Activated CD4-positive, alpha-beta memory T cell treated with anti-CD3 and anti-CD28 coated beads, Interleukin-2, amount 10 ng/mL, durations not matched to agents 7 days and 5 days (primary cell): ENCODE measurements around the gene KCTD21. TPM values are rescaled to one million over a fixed set of nuclear protein-coding genes. Genes with fewer than 3 reads are reported as not detected.

Experiments
- CTCF ChIA-PET: fragments of 350-600 bp; sonication (Branson Sonifier 250); formaldehyde crosslinking; loops from one replicate; lab custom pipeline; 2021; ENCODE audit warnings: antibody characterized with exemption, inconsistent platforms; lab: Charles Lee
- POLR2A ChIA-PET: fragments of 350-600 bp; sonication (Branson Sonifier 250); formaldehyde crosslinking; loops from one replicate; lab custom pipeline; 2021; ENCODE audit warnings: antibody characterized with exemption; lab: Charles Lee
- DNase-seq: peaks from one replicate; pipeline ENCODE4 v3.0.0-alpha.2; 2020
- H3K27ac Mint-ChIP-seq: one replicate; pipeline ENCODE4 v1.8.0; 2021; ENCODE audit warnings: mild to moderate bottlenecking, mixed read lengths
- H3K27me3 Mint-ChIP-seq: one replicate; pipeline ENCODE4 v1.8.0; 2021; ENCODE audit warnings: mixed read lengths
- H3K36me3 Mint-ChIP-seq: one replicate; pipeline ENCODE4 v1.8.0; 2021; ENCODE audit warnings: low read depth, mixed read lengths
- H3K4me1 Mint-ChIP-seq: one replicate; pipeline ENCODE4 v1.8.0; 2021; ENCODE audit warnings: mixed read lengths
- H3K4me3 Mint-ChIP-seq: one replicate; pipeline ENCODE4 v1.8.0; 2021; ENCODE audit warnings: mild to moderate bottlenecking, mixed read lengths
- H3K9me3 Mint-ChIP-seq: one replicate; pipeline ENCODE4 v1.8.0; 2021; ENCODE audit warnings: mixed read lengths
- total RNA-seq, 2 experiments: library from RNA; stranded (reverse); gene quantifications; one replicate each; pipeline ENCODE4 v1.2.3, GENCODE V29; 2021

KCTD21 gene
- total RNA-seq, 2 experiments from 2014 or later, result 7.5 to 9.3 TPM

DNA sequence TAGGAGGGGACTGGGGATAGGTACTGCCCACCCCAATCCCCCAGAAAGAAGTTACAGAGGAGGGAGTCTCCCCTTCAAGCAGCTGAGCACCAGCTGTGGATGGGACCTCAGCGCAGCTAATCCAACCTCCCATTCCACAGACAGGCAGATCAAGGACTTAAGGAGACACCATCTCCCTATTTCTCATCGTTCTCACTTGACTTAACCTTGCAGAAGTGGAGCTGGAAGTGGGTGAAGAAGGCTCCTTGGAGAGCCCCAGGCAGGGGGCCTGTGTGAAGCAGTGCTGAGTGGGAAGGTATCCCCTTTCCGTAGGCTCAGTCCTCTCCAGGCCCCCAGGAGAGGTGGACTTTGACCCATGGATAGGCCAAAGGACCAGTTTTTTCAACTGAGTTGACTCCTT, 27.6 kb upstream of the KCTD21 start:
- H3K27ac Mint-ChIP-seq, result no peak overlapping the region
- no peaks in the 10 kb centered on the region for H3K27me3 Mint-ChIP-seq
- POLR2A ChIA-PET, result interaction anchor here (1.1 to 1.3 kb wide), 2 partner anchors 9 to 214 kb away, joined by 3 to 4 read pairs; no protein-coding TSS in a partner anchor

DNA sequence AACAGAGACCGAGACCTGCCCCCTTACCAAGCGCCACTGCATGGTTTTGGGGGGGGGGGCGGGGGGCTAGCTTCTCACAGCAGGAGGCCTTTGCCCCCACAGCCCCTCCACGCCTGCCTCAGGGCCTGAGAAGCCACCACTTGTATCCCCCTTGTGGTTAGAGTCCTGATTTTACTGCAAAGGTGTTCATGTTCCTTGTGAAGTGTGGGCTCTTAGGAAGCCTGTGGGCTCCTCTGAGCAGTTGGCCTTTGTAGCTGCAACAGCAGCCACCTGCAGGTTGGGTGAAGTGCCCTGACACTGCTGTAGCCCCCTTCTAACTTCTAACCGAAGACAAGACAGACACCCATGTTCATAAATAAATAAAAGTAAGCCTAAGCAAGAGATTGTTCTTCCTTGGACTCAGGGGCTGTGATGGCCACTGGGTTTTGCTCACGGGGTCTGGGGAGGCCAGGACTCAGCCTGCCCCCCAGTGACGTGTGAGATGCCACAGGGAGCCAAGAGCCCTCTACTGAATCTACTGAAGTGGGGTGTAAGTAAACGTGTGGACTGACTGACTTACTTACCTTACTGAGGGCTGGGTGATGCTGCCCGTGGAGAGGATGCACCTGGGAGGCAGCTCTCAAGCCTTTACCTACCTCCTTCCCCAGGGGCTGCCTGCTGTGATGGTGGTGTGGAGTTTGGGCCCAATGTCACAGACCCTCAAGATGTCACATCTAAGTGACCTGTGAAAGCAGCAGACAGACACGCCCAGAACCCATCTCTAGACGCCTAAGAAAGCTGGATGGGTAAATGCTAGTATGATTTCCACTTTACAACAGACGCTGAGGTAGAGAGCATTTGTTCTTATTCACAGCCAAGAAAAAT, 26.1 kb upstream of the KCTD21 start:
- CTCF ChIA-PET, result no interaction called here
- POLR2A ChIA-PET, result interaction anchor here (0.6 kb wide), 1 partner anchor 8 kb away, joined by 3 read pairs; no protein-coding TSS in a partner anchor
- H3K27ac Mint-ChIP-seq, result no peak overlapping the region
- DNase-seq, result no peak
- H3K27me3 Mint-ChIP-seq, result no peaks in the 10 kb centered on the region
- no peaks in the 10 kb centered on the region for H3K9me3 Mint-ChIP-seq
- H3K4me3 Mint-ChIP-seq, result no peak overlapping the region
- peaks cover 13% of the 10 kb centered on the region for H3K4me1 Mint-ChIP-seq
- peaks cover 61% of the 10 kb centered on the region for H3K36me3 Mint-ChIP-seq

More for the DNA sequence above, 27.6 kb upstream of the KCTD21 start:
- H3K4me1 Mint-ChIP-seq, result peaks cover 16% of the 10 kb centered on the region
- H3K9me3 Mint-ChIP-seq, result no peaks in the 10 kb centered on the region
- H3K36me3 Mint-ChIP-seq, result peaks cover 59% of the 10 kb centered on the region
- no peak for DNase-seq
- CTCF ChIA-PET, result no interaction called here
- H3K4me3 Mint-ChIP-seq, result no peak overlapping the region

DNA sequence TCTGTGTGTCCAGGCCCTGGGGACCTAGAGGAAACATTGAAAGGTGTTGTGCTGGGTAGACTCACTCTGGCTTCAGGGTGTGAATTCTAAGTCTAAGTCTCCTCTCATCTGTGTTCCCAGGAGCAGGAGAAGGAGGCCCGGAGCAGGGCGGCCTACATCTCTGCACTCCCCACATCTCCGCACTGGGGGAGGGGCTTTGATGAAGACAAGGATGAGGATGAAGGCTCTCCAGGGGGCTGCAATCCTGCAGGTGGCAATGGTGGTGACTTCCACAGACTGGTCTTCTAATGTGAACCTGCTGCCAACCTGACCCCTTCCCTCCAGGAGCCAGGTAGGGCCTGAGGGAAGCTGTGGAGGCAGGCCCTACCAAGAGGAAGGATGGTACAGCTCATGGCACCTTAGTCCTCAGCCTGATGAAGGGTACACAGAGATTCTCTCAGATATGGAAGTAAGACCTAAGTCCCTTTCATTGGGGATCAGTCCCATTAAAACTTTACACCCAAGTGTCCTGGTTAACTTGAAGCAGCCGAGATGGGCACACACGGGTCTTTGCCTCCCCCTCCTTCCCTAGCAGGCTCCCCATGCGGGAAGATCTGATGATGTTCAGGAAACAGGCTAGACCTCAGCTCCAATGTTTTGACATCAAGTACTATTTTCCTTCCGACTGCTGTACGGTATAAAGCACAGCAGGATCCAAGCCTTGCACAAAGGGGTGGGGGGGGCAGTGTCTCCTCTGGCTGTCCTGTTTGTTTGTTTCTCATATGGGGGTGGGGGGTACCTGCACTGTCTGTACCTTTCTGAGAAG, 25.3 kb upstream of the KCTD21 start:
- Mint-ChIP-seq H3K9me3 (no peaks in the 10 kb centered on the region), H3K36me3 (peaks cover 64% of the 10 kb centered on the region), H3K27me3 (no peaks in the 10 kb centered on the region), H3K4me1 (peaks cover 13% of the 10 kb centered on the region), H3K27ac (no peak overlapping the region), H3K4me3 (no peak overlapping the region)
- CTCF ChIA-PET, result no interaction called here
- no peak for DNase-seq
- POLR2A ChIA-PET, result no interaction called here

DNA sequence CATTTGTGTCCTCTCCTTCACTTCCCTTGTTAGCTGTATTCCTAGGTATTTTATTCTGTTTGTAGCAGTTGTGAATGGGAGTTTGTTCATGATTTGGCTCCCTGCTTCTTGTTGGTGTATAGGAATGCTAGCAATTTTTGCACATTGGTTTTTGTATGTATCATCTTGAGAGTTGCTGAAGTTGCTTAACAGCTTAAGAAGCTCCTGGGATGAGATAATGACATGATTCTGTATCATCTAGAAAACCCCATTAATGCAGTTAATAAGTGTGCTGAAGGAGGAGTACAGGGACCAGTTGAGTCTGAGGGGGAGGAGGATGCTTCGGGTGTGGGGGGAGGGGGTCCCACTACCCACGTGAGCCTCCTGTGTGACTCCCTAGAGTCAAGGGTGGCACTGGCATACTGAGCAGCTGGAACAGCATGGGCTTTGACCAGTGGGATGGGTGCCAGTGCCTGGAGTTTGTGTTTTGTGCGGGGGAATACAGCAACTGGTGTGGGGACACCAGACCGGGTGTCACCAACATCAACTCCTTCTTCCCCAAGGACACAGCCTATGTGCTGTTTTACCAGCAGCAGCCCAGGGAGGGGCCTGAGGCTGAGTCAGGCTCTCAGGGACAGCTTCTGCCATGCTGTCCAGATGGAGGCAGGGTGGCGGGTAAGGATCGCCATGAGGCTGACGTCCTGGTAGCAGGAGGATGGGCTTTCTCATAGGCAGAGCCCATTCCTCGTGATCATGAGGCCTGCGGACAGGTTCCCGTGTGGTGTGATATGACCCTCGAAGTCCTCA, 24.4 kb upstream of the KCTD21 start:
- no peak overlapping the region for H3K27ac Mint-ChIP-seq
- no peaks in the 10 kb centered on the region for H3K9me3 Mint-ChIP-seq
- ChIA-PET CTCF (interaction anchor here (0.7 kb wide), 1 partner anchor 437 kb away, joined by 4 read pairs; no protein-coding TSS in a partner anchor), POLR2A (no interaction called here)
- peaks cover 55% of the 10 kb centered on the region for H3K36me3 Mint-ChIP-seq
- H3K4me1 Mint-ChIP-seq, result peaks cover 10% of the 10 kb centered on the region
- DNase-seq, result no peak
- no peaks in the 10 kb centered on the region for H3K27me3 Mint-ChIP-seq
- H3K4me3 Mint-ChIP-seq, result no peak overlapping the region

DNA sequence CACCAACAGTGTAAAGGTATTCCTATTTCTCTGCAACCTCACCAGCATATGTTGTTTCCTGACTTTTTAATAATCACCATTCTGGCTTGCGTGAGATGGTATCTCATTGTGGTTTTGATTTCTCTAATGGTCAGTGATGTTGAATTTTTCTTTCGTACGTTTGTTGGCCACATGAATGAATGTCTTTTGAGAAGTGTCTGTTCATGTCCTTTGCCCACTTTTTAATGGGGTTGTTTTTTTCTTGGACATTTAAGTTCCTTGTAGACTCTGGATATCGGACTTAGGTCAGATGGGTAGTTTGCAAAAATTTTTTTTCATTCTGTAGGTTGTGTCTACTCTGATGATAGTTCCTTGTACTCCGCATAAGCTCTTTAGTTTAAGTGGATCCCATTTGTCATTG, 23.1 kb upstream of the KCTD21 start:
- Mint-ChIP-seq H3K4me1 (no peaks in the 10 kb centered on the region), H3K9me3 (no peaks in the 10 kb centered on the region), H3K27me3 (no peaks in the 10 kb centered on the region), H3K36me3 (peaks cover 45% of the 10 kb centered on the region), H3K4me3 (no peak overlapping the region), H3K27ac (no peak overlapping the region)
- no peak for DNase-seq
- POLR2A ChIA-PET, result no interaction called here
- CTCF ChIA-PET, result no interaction called here

DNA sequence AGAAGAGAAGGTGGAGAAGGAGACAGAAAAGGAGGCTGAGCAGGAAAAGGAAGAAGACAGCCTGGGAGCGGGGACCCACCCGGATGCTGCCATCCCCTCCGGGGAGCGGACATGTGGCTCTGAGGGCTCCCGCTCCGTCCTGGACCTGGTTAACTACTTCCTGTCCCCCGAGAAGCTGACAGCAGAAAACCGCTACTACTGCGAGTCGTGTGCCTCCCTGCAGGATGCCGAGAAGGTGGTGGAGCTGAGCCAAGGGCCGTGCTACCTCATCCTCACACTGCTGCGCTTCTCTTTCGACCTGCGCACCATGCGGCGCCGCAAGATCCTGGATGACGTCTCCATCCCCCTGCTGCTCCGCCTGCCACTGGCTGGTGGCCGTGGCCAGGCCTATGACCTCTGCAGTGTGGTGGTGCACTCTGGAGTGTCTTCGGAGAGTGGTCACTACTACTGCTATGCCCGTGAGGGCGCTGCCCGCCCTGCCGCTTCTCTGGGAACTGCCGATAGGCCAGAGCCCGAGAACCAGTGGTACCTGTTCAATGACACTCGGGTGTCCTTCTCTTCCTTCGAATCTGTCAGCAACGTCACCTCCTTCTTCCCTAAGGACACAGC, 21.7 kb upstream of the KCTD21 start:
- no peaks in the 10 kb centered on the region for H3K4me1 Mint-ChIP-seq

DNA sequence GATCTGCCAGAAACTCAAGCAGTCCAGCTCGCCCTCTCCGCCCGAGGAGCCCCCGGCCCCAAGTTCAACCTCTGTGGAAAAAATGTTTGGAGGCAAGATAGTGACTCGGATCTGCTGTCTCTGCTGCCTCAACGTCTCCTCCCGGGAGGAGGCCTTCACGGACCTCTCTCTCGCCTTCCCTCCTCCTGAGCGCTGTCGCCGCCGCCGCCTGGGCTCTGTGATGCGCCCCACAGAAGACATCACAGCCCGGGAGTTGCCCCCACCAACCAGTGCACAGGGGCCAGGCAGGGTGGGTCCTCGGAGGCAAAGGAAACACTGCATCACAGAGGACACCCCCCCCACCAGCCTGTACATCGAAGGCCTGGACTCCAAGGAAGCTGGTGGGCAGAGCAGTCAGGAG, 21.1 kb upstream of the KCTD21 start:
- H3K36me3 Mint-ChIP-seq, result peaks cover 41% of the 10 kb centered on the region

More for the DNA sequence above, 21.7 kb upstream of the KCTD21 start:
- CTCF ChIA-PET, result no interaction called here
- Mint-ChIP-seq H3K27ac (no peak overlapping the region), H3K27me3 (no peaks in the 10 kb centered on the region), H3K9me3 (no peaks in the 10 kb centered on the region), H3K36me3 (peaks cover 41% of the 10 kb centered on the region), H3K4me3 (no peak overlapping the region)
- POLR2A ChIA-PET, result no interaction called here
- no peak for DNase-seq

DNA sequence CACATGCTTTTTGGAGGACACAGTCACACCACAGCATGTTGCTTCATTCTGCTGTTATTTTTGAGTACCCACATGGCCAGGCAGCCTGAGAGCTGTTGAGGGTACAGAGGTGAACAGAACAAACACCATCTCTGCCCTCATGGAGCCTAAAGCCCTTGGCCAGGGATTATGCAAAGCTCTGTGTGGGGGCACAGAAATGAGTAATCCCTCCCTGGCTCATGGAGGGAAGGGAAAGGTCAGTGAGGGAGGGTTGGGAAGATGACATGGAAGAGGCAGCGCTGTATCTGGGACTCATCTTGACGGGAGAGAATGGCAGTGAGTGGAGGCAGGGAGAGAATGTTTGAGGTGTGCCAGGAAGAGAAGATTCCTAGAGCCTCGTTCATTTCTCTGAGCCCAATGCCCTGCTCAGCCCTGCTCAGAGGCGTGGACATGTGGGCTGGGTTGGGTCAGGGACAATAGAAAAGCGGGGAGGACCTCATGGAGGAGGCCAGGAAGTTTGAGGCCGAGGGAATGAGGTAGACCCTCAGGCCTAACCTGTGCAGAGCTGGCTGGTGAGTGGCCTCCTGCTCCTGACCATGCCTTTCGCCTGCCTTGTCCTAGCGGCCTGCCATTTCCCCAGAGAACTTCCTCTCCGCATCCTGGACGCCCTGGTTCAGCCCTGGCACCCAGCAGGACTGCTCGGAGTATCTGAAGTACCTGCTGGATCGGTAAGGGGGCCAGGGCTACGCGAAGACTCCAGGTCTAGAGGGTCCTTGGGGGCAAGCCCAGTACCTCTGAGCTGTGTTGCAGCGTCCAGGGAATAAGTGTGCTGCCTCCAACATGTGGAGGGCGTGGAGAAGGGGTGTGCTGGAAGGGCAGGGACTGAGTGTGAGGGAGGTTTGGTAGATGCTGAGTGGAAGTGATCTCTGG, 20.1 kb upstream of the KCTD21 start:
- H3K27ac Mint-ChIP-seq, result no peak overlapping the region

More for the DNA sequence above, 21.1 kb upstream of the KCTD21 start:
- no peak overlapping the region for H3K4me3 Mint-ChIP-seq
- ChIA-PET CTCF (no interaction called here), POLR2A (no interaction called here)
- no peaks in the 10 kb centered on the region for H3K27me3 Mint-ChIP-seq
- H3K27ac Mint-ChIP-seq, result no peak overlapping the region
- H3K9me3 Mint-ChIP-seq, result no peaks in the 10 kb centered on the region
- no peak for DNase-seq
- peaks cover 4% of the 10 kb centered on the region for H3K4me1 Mint-ChIP-seq

DNA sequence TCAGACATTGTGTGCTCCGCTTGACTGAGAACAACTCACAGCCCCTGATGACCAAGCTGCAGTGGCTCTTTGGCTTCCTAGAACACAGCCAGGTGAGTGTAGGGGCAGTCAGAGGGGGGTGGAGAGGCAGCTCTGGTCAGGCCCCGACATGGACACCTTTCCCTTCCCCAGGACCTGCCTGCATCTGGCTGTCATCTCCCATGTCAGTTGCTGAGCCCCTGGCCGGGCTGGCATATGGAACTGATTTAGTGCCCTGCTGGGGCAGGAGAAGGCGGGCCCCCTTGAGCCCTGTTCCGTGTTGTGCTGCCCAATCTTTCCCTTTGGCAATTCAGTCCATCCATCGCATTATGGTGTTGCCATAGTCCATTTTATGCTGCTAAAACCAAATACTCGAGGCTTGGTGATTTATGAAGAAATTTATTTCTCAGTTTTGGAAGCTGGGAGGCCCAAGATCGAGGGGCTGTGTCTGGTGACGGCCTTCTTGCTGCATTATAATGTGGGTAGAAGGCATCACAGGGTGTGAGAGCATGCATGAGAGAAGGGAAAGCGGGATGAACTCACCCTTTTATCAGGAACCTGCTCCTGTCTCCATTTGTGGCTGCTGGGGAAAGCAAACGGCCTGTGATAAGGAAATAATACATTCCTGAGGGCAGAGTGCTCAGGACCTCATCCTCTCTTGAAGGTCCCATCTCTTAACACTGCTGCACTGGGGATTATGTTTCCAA, 19.3 kb upstream of the KCTD21 start:
- H3K4me3 Mint-ChIP-seq, result no peak overlapping the region
- H3K36me3 Mint-ChIP-seq, result peaks cover 40% of the 10 kb centered on the region
- H3K27ac Mint-ChIP-seq, result no peak overlapping the region
- POLR2A ChIA-PET, result no interaction called here
- CTCF ChIA-PET, result no interaction called here
- no peaks in the 10 kb centered on the region for H3K9me3 Mint-ChIP-seq
- H3K27me3 Mint-ChIP-seq, result no peaks in the 10 kb centered on the region
- DNase-seq, result no peak
- H3K4me1 Mint-ChIP-seq, result peaks cover 14% of the 10 kb centered on the region

More for the DNA sequence above, 20.1 kb upstream of the KCTD21 start:
- ChIA-PET POLR2A (no interaction called here), CTCF (no interaction called here)
- H3K4me1 Mint-ChIP-seq, result peaks cover 7% of the 10 kb centered on the region
- H3K27me3 Mint-ChIP-seq, result no peaks in the 10 kb centered on the region
- no peak for DNase-seq
- no peaks in the 10 kb centered on the region for H3K9me3 Mint-ChIP-seq
- no peak overlapping the region for H3K4me3 Mint-ChIP-seq
- peaks cover 40% of the 10 kb centered on the region for H3K36me3 Mint-ChIP-seq

DNA sequence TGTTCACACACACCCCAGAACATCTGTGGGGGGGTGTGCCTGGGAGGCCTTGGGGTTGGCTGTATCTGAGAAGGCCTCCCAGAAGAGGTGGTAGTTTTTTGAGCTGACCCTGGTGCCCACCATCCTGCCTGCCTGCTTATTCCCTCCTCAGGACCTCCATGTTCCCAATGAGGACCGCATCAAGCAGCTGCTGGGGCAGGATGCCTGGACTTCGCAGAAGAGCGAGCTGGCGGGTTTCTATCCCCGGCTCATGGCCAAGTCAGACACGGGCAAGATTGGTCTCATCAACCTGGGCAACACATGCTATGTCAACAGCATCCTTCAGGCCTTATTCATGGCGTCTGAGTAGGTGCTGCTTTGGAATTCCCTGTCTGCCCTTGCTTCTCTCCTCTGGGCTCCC, 17.3 kb upstream of the KCTD21 start:
- Mint-ChIP-seq H3K27ac (no peak overlapping the region), H3K9me3 (no peaks in the 10 kb centered on the region), H3K27me3 (no peaks in the 10 kb centered on the region), H3K4me3 (no peak overlapping the region), H3K36me3 (peaks cover 36% of the 10 kb centered on the region), H3K4me1 (peaks cover 31% of the 10 kb centered on the region)
- DNase-seq, result no peak
- ChIA-PET POLR2A (interaction anchor here (1.0 kb wide), 1 partner anchor 18 kb away, joined by 3 read pairs; the partner anchor contains the start of gene KCTD21), CTCF (interaction anchor here (1.0 kb wide), 1 partner anchor 380 kb away, joined by 3 read pairs; no protein-coding TSS in a partner anchor)

DNA sequence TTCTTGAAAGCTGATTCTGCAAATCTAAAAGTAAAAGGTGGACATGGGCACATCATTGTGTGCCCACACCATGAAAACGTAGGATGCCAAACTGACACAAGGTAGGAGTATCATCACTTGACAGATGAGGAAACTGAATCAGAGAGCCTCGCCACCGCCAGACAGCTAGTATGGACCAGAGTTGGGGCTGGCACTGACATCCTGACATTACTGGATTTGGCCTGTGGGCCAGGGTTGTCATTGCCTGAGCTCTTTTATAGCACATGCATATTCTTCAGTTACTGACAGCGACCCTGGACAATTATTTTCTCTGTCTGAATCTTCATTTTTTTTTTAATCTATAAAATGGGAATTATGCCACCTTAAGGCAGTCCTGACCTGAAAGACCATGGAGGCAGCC, 16.8 kb upstream of the KCTD21 start:
- ChIA-PET POLR2A (no interaction called here), CTCF (no interaction called here)
- Mint-ChIP-seq H3K36me3 (peaks cover 31% of the 10 kb centered on the region), H3K4me1 (peaks cover 31% of the 10 kb centered on the region), H3K9me3 (no peaks in the 10 kb centered on the region), H3K27ac (no peak overlapping the region), H3K4me3 (no peak overlapping the region), H3K27me3 (no peaks in the 10 kb centered on the region)
- DNase-seq, result no peak
